ENCODE results near the gene PTPRD.

Gene PTPRD

DNA sequence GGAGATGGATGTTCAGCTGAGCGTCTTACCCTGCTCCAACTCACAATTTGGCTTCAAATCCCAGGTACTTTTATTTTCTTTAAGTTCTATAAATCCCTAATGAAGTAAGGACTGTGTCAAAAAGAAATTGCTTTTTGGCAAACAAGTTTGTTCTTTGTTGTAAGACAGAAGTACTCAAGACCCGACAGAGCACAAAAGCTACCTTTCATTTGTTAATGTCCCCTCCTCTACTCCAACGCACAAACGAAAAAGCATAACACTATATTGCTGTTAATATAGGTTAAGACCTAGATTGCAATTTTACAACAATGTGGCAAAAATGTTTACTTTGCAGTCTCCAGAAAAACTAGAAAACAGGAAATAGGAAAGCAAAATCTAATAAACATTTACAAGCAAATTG lies 2217.8 kb downstream of the PTPRD start:
- no peaks in the 10 kb centered on the region for H3K27me3 ChIP-seq (ENCODE audit: low read length)
- H3K4me2 ChIP-seq (ENCODE audit: low read depth, low read length, poor library complexity, severe bottlenecking) = no peak overlapping the region
- H3K4me3 ChIP-seq (ENCODE audit: insufficient read depth, low read length, poor library complexity, severe bottlenecking) = no peak overlapping the region
- H3K27ac ChIP-seq (ENCODE audit: low read depth, low read length) = no peak overlapping the region
- H3K79me2 ChIP-seq (ENCODE audit: insufficient read depth, low read length) = no peaks in the 10 kb centered on the region
- H4K20me1 ChIP-seq (ENCODE audit: low read depth, low read length) = no peaks in the 10 kb centered on the region
- H3F3A ChIP-seq (ENCODE audit: insufficient read depth) = no peaks in the 10 kb centered on the region
- no peak overlapping the region for H3K9ac ChIP-seq (ENCODE audit: low read length)
- no peaks in the 10 kb centered on the region for H3K36me3 ChIP-seq (ENCODE audit: low read length)
- no peaks in the 10 kb centered on the region for H3K9me3 ChIP-seq (ENCODE audit: insufficient read depth, low read length)
- no peaks in the 10 kb centered on the region for H3K9me2 ChIP-seq (replicated peaks; ENCODE audit: insufficient read depth, low read length)
- no peak for TF ChIP-seq EZH2phosphoT487 (conservative IDR thresholded peaks at IDR 0.05; ENCODE audit: low read length)
- no peak for TF ChIP-seq CTCF (IDR thresholded peaks at IDR 0.05; ENCODE audit: insufficient read depth, low read length, poor library complexity, severe bottlenecking)
- no peak overlapping the region for H2AFZ ChIP-seq (ENCODE audit: low read depth, low read length, severe bottlenecking)

DNA sequence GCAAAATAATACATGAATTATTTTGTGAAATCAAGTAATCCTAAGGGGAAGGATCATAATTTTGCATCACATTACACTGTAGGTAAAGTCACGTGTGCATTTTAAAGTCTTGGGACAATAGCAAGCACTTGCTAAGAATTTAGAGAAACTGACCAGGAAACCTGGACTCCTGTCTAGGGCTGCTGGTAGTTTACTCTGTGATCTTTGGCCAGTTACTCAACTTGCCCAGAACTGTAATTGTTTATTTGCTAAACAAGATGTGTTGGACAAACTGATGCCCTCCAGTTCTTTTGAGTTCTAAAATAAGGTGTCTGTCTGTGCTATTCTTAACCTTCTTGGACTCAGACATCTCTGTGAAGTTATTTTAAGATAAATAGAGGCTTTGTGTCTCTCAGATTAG lies 2218.5 kb downstream of the PTPRD start:
- Histone ChIP-seq H4K20me1 (ENCODE audit: low read depth, low read length) (no peaks in the 10 kb centered on the region), H3K36me3 (ENCODE audit: low read length) (no peaks in the 10 kb centered on the region), H3F3A (ENCODE audit: insufficient read depth) (no peaks in the 10 kb centered on the region), H3K4me2 (ENCODE audit: low read depth, low read length, poor library complexity, severe bottlenecking) (no peak overlapping the region), H3K27ac (ENCODE audit: low read depth, low read length) (no peak overlapping the region), H3K4me3 (ENCODE audit: insufficient read depth, low read length, poor library complexity, severe bottlenecking) (no peak overlapping the region), H2AFZ (ENCODE audit: low read depth, low read length, severe bottlenecking) (no peak overlapping the region), H3K9ac (ENCODE audit: low read length) (no peak overlapping the region), H3K9me2 (replicated peaks; ENCODE audit: insufficient read depth, low read length) (no peaks in the 10 kb centered on the region), H3K9me3 (ENCODE audit: insufficient read depth, low read length) (no peaks in the 10 kb centered on the region), H3K79me2 (ENCODE audit: insufficient read depth, low read length) (no peaks in the 10 kb centered on the region), H3K27me3 (ENCODE audit: low read length) (no peaks in the 10 kb centered on the region)
- no peak for TF ChIP-seq EZH2phosphoT487 (conservative IDR thresholded peaks at IDR 0.05; ENCODE audit: low read length)
- no peak for TF ChIP-seq CTCF (IDR thresholded peaks at IDR 0.05; ENCODE audit: insufficient read depth, low read length, poor library complexity, severe bottlenecking)

DNA sequence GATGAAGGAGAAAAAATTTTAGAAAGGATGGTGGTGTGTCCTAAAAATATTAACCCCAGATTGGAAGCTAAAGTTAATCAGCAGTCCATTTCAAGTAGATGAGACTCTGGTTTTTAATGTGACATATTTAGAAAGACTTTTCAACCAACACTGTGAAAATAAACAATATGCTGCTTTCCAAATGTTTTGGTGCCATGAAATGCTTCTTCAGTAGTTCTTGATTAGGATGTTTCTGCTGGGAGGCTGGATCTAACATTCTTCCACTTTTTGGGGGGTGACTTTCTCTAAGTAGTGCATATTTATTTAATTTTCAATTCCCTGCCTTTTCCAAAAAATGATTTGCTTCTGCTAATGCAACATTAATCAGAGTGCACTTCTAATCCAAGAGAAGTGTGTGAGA lies 2219.9 kb downstream of the PTPRD start:
- H3K36me3 ChIP-seq (ENCODE audit: low read length) = no peaks in the 10 kb centered on the region
- no peak overlapping the region for H2AFZ ChIP-seq (ENCODE audit: low read depth, low read length, severe bottlenecking)
- H3K27me3 ChIP-seq (ENCODE audit: low read length) = no peaks in the 10 kb centered on the region
- H3K4me3 ChIP-seq (ENCODE audit: insufficient read depth, low read length, poor library complexity, severe bottlenecking) = no peak overlapping the region
- no peaks in the 10 kb centered on the region for H3K9me2 ChIP-seq (replicated peaks; ENCODE audit: insufficient read depth, low read length)
- H3K9me3 ChIP-seq (ENCODE audit: insufficient read depth, low read length) = no peaks in the 10 kb centered on the region
- H4K20me1 ChIP-seq (ENCODE audit: low read depth, low read length) = no peaks in the 10 kb centered on the region
- no peak for TF ChIP-seq EZH2phosphoT487 (conservative IDR thresholded peaks at IDR 0.05; ENCODE audit: low read length)
- no peak for TF ChIP-seq CTCF (IDR thresholded peaks at IDR 0.05; ENCODE audit: insufficient read depth, low read length, poor library complexity, severe bottlenecking)
- H3F3A ChIP-seq (ENCODE audit: insufficient read depth) = no peaks in the 10 kb centered on the region
- H3K4me2 ChIP-seq (ENCODE audit: low read depth, low read length, poor library complexity, severe bottlenecking) = no peak overlapping the region
- H3K9ac ChIP-seq (ENCODE audit: low read length) = no peak overlapping the region
- H3K27ac ChIP-seq (ENCODE audit: low read depth, low read length) = no peak overlapping the region
- no peaks in the 10 kb centered on the region for H3K79me2 ChIP-seq (ENCODE audit: insufficient read depth, low read length)

DNA sequence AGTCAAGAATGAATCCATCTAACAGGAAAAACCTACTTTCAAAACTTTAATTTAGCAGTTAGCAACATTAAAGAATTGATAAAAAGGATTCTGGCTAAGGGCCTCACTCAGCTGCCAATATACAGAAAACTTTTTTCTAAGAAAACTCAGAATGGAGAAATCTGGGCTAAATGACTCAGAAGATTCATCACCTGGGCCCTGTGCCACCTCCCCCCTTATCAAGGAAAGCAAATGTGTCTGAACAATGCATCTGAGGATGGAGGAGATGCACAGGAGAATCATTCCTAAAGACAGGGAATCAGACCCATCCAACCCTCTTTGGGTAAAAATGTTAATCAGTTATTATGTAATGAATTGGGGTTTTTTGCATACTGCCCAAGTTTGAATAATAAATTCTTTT lies 2221.2 kb downstream of the PTPRD start:
- H3F3A ChIP-seq (ENCODE audit: insufficient read depth) = no peaks in the 10 kb centered on the region
- no peaks in the 10 kb centered on the region for H3K9me2 ChIP-seq (replicated peaks; ENCODE audit: insufficient read depth, low read length)
- H3K9ac ChIP-seq (ENCODE audit: low read length) = no peak overlapping the region
- no peaks in the 10 kb centered on the region for H3K27me3 ChIP-seq (ENCODE audit: low read length)
- no peak overlapping the region for H2AFZ ChIP-seq (ENCODE audit: low read depth, low read length, severe bottlenecking)
- no peaks in the 10 kb centered on the region for H3K79me2 ChIP-seq (ENCODE audit: insufficient read depth, low read length)
- no peak overlapping the region for H3K27ac ChIP-seq (ENCODE audit: low read depth, low read length)
- no peak overlapping the region for H3K4me2 ChIP-seq (ENCODE audit: low read depth, low read length, poor library complexity, severe bottlenecking)
- no peaks in the 10 kb centered on the region for H3K9me3 ChIP-seq (ENCODE audit: insufficient read depth, low read length)
- H3K36me3 ChIP-seq (ENCODE audit: low read length) = no peaks in the 10 kb centered on the region
- no peak overlapping the region for H3K4me3 ChIP-seq (ENCODE audit: insufficient read depth, low read length, poor library complexity, severe bottlenecking)
- TF ChIP-seq CTCF (IDR thresholded peaks at IDR 0.05; ENCODE audit: insufficient read depth, low read length, poor library complexity, severe bottlenecking) (no peak), EZH2phosphoT487 (conservative IDR thresholded peaks at IDR 0.05; ENCODE audit: low read length) (no peak)
- no peaks in the 10 kb centered on the region for H4K20me1 ChIP-seq (ENCODE audit: low read depth, low read length)
